ENCODE results near the gene HRCT1.

Gene HRCT1

GRCh38 chr9:35935755-35936509 is 29.9 kb downstream of the HRCT1 start:
- TF ChIP-seq ZNF274 (IDR thresholded peaks at IDR 0.05; ENCODE audit: low read depth, low read length), result no peak

DNA sequence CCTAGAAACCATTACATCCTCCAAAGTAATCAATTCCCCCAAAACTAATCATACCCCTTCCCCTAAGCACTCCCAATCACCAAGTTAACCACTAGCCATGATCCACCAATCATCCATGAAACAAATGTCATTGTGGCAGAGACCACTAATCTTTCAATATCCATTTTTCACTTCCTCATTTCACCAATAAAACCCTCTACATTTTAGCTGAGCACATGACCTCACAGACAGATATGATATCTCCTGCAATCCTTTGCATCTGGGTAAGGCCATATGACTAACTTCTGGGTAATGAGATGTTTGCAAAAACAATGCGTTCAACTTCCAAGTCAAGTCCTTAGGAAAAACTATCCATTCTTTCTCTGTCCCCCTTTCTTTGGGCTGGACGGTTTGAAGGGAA is 31.2 kb downstream of the HRCT1 start:
- H3K4me3 ChIP-seq (ENCODE audit: low read length), result no peak overlapping the region
- no peak for TF ChIP-seq ZNF274 (IDR thresholded peaks at IDR 0.05; ENCODE audit: low read depth, low read length)

More at GRCh38 chr9:35935755-35936509, 29.9 kb downstream of the HRCT1 start:
- no peak overlapping the region for H3K4me3 ChIP-seq (ENCODE audit: low read length)

DNA sequence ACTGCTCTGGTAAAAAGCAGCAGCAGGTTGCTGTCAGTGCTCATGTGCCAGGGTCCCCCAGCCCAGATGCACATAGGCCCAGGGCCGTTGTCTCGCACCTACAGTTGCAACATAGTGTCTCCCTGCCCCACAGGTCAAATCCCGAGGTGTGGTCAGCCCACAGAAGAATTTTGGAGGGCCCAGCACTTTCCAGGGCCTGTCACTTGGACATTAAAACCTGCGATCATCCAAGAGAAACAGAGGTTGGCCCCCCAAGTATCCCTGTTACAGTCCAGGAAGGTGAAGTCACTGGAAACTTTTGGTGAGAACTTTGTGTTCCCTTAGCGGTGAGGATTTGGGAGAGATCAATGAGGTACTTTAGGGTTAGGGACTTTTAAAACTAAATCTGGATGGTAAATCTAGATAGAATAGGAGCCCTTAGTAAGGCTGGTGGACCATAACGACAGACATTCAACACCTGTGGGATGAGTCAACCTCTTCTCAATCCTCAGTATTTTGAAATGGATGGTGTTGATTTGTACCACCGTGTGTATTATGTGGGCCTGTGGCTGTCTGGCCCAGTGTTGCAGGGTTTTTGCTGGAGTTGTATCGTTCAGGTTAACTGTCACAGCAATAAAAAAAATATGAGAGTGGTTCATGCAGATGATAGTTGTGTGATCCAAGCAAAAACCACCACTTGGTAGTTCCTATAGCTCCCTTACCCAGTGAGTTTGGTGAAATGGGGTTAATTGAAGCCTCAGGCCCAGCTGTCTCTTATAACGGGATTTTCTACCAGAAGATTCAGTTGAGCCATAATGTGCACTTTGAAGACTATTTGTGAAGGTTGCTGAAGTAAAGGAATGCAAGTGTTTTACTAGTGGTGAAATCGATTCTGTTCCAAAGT is 32.7 kb downstream of the HRCT1 start:
- H3K4me3 ChIP-seq (ENCODE audit: low read length), result no peak overlapping the region
- TF ChIP-seq ZNF274 (IDR thresholded peaks at IDR 0.05; ENCODE audit: low read depth, low read length), result no peak

GRCh38 chr9:35939679-35940250 is 33.8 kb downstream of the HRCT1 start:
- H3K4me3 ChIP-seq (ENCODE audit: low read length), result no peak overlapping the region
- TF ChIP-seq ZNF274 (IDR thresholded peaks at IDR 0.05; ENCODE audit: low read depth, low read length), result no peak

- no peak for TF ChIP-seq ZNF274 (IDR thresholded peaks at IDR 0.05; ENCODE audit: low read depth, low read length)
- no peak overlapping the region for H3K4me3 ChIP-seq (ENCODE audit: low read length)
Measured at GRCh38 chr9:35940458-35941407, 34.7 kb downstream of the HRCT1 start.

DNA sequence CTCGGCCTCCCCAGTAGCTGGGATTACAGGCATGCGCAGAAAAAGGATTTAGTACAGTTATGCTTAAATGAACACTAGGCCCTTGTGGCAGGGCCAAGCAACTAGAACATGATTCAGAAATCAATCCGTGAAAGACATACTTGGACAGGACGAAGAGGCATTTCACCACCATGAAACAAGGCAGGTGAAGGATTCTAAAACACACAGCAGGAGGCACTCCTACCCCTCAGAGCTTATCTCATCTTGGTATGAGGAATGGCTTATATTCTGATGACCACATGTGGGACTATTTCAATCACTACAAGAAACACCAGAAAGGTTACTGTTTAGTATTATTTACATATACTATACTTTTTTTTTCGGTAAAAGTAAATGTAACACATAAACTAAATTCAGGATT is 36.3 kb downstream of the HRCT1 start:
- TF ChIP-seq ZNF274 (IDR thresholded peaks at IDR 0.05; ENCODE audit: low read depth, low read length), result no peak
- H3K4me3 ChIP-seq (ENCODE audit: low read length), result no peak overlapping the region

DNA sequence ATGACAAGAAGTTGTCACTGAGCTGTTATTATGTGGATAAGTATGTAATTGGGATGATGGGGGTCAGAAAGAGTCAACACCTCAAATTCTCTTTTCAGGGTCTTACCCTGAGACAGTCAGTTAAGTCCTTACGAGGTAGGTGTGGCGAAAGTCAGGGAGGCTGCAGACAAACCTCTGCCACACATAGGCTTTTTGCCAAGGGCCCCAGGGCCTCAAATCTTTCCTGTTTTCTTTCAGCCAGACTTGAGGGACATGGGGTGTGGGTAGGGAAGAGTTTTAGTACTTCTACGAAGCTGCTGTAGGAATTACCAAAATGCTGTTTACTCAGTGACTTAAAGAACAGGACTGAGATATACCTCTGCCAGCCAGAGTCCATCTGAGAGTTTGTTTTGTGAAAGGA is 38.2 kb downstream of the HRCT1 start:
- no peak for TF ChIP-seq ZNF274 (IDR thresholded peaks at IDR 0.05; ENCODE audit: low read depth, low read length)
- H3K4me3 ChIP-seq (ENCODE audit: low read length), result no peak overlapping the region

DNA sequence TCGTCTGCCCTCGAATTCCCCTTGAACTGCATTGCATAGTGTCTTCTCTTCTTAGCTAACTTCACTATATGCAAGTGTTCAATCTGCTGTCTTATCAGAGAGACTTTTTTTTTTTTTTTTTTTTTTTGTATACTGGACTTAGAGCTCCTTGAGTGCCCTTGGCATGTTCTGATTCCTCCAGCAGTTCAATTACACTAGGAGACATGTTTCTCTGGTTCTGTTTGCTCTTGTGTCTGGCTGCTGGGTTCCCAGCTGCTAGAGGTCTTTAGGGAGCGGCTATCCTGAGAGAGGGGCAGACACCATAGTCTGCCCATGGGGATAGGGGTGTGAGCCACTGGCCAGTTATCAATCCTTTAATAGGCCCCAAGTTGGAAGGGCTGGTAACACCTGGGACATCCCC is 38.8 kb downstream of the HRCT1 start:
- H3K4me3 ChIP-seq (ENCODE audit: low read length), result no peak overlapping the region
- no peak for TF ChIP-seq ZNF274 (IDR thresholded peaks at IDR 0.05; ENCODE audit: low read depth, low read length)

DNA sequence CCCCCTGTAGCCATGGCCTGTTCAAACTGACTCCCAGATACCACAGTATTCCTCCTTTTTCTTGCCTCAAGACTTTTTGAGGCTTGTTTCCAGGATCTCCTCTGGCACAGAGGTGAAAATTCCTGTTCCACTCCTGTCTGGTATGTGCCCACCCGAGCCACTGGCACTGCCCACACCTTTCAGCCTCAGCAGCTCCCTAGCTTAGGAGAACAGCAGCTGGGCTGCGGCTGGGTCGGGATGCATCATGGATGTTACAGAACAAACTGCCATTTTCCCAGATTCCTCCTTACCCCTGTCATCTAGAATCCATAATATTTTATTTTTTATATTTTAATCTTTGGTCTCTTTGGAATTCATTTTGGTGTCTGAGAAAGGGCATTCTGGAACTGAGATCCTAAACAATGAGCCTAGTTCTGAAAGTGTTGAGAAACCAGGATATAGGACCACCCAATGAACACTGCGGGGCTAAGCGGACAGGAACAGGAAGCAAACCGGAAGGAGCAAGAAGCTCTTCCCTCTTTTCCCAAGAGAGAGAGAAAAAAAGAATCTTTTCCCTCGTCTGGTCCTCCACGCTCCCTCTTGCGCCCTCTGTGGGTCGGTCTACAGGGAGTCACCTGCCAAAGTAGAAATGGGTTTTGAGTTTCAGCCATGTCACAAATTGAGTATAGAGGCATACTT is 39.5 kb downstream of the HRCT1 start:
- TF ChIP-seq ZNF274 (IDR thresholded peaks at IDR 0.05; ENCODE audit: low read depth, low read length), result no peak
- H3K4me3 ChIP-seq (ENCODE audit: low read length), result no peak overlapping the region

DNA sequence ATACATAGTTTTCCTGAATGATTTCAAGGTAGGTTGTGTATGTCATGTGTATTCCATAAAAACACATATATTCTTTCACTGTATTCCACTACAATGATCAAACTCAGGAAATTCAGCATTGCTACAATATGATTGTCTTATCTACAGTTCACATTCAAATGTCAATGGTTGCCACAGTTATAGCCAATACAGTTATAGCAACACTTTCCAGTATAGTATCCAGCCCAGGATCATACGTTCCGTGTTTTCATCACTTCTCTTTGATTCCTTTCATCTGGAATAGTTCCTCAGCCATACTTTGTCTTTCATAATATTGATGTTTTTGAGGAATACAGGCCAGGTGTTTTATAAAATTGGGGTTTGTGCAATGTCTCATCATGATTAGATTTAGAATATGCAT is 42.4 kb downstream of the HRCT1 start:
- no peak overlapping the region for H3K4me3 ChIP-seq (ENCODE audit: low read length)
- TF ChIP-seq ZNF274 (IDR thresholded peaks at IDR 0.05; ENCODE audit: low read depth, low read length), result no peak

GRCh38 chr9:35948901-35949318 is 42.9 kb downstream of the HRCT1 start:
- TF ChIP-seq ZNF274 (IDR thresholded peaks at IDR 0.05; ENCODE audit: low read depth, low read length), result no peak
- no peak overlapping the region for H3K4me3 ChIP-seq (ENCODE audit: low read length)

DNA sequence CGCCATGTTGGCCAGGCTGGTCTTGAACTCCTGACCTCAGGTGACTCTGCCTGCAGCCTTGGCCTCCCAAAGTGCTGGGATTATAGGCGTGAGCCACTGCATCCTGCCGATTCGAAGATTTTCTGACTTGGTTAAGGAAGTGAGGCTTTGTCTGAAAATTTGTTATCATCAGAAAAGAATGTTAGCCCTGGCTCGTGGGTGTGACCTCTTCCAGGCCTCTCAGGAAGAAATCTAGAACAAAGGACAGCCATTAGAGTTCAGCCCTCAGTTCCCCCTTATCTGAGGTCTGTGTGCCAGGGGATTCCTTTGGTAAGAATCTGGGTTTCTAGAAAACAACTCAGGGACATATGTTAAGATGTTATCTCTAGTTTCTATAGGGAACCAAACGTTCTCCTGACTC is 45.7 kb downstream of the HRCT1 start:
- H3K4me3 ChIP-seq (ENCODE audit: low read length), result no peak overlapping the region
- TF ChIP-seq ZNF274 (IDR thresholded peaks at IDR 0.05; ENCODE audit: low read depth, low read length), result no peak

GRCh38 chr9:35952526-35953191 is 46.7 kb downstream of the HRCT1 start:
- no peak for TF ChIP-seq ZNF274 (IDR thresholded peaks at IDR 0.05; ENCODE audit: low read depth, low read length)
- H3K4me3 ChIP-seq (ENCODE audit: low read length), result no peak overlapping the region

Data from GM08714 (cell line).